ELF-1 (cell line): ENCODE results near the gene LRRTM4.

ENCODE experiments used
- DNase-seq: peaks from one replicate; pipeline ENCODE4 v3.0.0-alpha.2; 2016; ENCODE audit warnings: low read depth, low spot score

Gene LRRTM4

DNA sequence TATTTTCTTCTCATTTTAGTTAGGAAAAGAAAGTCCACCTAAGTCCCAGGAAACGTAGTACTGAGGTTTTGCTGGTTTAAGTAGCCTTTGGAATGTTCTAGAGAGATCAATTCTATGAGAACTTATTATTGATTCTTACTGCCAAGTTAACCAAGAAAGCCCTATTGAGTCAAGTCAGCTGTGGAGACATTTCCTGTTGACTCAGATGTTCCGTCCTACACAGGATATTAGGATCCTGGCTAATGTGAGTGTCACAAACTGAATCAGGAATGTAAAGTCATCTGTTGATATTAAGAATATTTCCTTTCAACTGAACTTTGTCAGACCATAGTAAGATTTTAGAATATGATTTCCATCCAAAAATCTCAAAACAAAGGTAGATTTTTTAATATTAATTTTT, 654.3 kb downstream of the LRRTM4 start:
- no peak for DNase-seq

GRCh38 chr2:76866464-76866863, 655.7 kb downstream of the LRRTM4 start:
- no peak for DNase-seq

DNA sequence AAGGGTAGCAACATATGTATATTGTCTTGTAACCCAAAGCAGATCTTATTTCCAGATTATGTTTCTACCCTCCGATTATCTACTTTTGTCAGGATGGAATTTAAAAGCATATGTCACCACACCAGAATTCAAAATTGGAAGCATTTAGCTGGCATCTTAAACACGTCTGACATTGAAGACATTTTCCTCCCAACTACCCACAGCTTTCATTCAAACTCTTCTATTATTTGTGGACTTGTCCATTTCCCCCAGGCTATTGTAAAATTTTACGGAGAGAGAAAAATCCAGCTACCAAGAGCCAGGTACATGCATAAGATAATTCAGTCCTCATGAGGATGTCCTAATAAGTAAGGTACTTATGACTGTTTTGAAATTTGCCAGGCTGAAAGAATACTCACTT, 659.3 kb downstream of the LRRTM4 start:
- DNase-seq, result no peak

GRCh38 chr2:76861708-76862107, 660.5 kb downstream of the LRRTM4 start:
- no peak for DNase-seq

GRCh38 chr2:76851000-76851399, 671.2 kb downstream of the LRRTM4 start:
- no peak for DNase-seq

- no peak for DNase-seq
These were observed 673.1 kb downstream of the LRRTM4 start for GRCh38 chr2:76849086-76849485.

GRCh38 chr2:76839826-76840225, 682.4 kb downstream of the LRRTM4 start:
- DNase-seq, result no peak

DNA sequence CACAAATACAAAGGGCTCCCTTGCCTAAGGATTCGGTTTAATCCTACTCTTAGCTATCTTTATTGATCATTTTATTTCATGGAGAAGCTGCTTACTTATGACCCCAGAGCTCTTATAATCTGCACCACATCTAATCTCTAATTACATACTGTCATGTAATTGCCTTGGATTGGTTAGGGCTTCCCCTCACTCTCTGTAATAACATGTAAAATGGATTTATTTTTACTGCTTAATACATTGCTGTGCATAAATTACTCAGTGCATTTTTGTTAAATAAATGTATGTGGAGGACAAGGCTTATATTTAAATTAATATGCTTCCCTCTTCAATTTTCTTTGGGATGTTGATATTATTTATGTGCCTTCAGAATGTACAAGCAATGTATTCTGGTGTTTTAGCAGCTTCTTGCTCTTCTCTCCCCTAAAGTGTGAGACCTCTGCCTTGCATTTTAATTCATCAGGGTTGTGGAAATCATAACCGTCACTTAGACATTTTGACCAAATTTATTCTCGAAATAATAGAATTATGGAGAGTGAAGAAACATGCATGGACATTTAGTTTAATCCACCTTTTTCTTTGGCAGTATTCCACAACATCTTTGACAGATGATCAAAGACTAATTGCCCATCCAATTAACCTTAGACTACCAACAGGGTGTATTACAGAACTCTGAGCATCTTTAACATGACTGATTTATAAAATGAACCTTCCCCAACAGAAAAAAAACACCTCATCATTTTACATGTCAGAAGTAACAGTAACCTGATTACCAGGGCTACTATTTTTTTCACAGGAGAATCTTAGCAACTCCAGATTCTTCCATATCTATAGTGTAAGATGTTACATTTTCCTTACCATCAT, 692.6 kb downstream of the LRRTM4 start:
- no peak for DNase-seq

DNA sequence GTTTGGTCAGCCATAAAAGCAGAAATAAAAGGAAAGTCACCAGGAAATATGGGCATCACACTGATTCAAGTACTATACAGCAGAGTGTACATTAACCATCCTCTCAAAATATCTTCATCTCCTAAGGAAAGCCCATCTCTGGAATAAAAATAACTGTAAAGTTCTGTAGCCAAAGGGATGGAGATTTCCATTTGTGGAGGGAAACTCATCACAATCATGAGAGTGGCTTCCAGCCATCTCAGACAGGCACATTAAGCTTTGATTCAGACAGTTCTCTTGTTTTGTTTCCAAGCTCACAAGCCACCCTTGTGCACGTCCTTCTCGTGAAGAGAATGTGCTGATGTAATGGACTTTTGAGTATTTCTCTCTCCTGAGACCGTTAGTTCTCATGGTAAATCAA, 695.5 kb downstream of the LRRTM4 start:
- no peak for DNase-seq

GRCh38 chr2:76825140-76825970, 696.8 kb downstream of the LRRTM4 start:
- no peak for DNase-seq

- DNase-seq, result no peak
These were observed 700.4 kb downstream of the LRRTM4 start for GRCh38 chr2:76821731-76822130.

- no peak for DNase-seq
These were observed 709.1 kb downstream of the LRRTM4 start for GRCh38 chr2:76813084-76813483.

DNA sequence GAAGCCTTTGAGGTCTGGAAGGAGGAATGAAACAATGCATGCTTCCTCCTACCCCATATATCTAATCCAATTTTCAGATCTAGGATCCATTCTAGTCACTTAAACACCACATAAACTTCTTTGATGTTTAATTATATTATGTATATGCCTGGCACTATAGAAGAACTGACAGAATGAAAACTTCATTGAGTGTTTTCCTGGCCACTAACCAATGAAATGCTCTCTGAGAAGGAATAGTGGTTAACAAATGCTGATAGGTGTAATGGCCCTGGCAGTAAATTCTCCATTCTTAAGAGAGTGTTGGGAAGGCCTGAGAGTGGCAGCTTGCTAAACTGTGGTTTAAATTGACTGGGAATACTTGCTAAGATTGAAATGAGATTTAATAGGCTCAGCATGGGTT, 710.0 kb downstream of the LRRTM4 start:
- DNase-seq, result no peak

- DNase-seq, result no peak
These were observed 713.0 kb downstream of the LRRTM4 start for GRCh38 chr2:76809136-76809535.

- no peak for DNase-seq
These were observed 713.4 kb downstream of the LRRTM4 start for GRCh38 chr2:76808732-76809131.

DNA sequence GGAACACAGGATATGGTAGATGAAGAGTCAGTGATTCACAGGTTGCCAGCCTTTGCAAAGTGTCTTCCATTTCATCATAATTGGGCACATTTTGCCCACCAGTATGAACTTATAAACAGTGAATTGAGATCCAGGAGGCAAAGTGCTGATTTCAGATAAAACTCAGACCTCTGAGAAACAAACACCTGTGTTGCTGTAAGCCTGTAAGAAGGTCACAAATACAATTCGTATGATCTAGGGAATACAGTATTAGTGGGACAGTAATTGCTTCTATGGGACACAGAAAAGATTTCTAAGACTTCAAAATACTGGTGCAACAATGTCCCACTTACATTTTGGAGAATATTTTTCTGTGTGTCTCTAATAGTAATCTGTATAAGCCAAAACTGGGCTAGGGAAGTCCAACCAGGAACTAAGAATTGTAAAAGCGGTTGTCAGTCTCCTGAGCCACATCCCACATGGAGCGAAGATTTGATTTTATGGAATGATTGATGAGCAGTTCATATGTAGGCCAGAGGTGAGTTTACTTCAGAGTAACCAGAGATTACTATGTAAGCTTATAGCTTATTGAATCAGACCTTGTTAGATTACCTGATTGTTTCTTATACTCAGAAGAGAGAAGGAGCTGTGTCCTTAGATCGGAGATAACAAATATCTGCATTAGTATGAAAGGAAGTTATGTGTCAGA, 728.4 kb downstream of the LRRTM4 start:
- DNase-seq, result no peak

DNA sequence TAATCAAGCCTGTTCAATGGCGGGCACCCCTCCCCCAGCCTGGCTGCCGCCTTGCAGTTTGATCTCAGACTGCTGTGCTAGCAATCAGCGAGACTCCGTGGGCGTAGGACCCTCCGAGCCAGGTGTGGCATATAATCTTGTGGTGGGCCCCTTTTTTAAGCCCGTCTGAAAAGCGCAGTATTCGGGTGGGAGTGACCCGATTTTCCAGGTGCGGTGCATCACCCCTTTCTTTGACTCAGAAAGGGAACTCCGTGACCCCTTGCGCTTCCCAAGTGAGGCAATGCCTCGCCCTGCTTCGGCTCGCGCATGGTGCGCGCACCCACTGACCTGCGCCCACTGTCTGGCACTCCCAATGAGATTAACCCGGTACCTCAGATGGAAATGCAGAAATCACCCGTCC, 740.9 kb downstream of the LRRTM4 start:
- DNase-seq, result peak; percentile 57

DNA sequence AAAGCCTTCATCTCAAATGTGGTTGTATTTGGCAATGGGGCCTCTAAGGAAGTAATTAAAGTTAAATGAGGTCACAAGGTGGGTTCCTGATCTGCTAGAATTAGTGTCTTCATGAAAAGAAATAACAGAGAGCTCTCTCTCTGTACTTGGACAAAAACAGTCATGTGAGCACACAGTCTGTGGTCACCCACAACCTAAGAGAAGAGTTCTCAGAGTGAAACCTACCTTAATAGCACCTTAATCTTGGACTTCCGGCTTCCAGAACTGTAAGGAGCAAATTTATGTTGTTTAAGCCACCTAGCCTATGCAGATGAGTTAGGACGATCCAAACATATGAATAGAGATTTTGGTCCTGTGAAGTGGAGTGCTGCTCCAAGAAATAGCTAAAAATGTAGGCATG, 758.9 kb downstream of the LRRTM4 start:
- DNase-seq, result no peak

DNA sequence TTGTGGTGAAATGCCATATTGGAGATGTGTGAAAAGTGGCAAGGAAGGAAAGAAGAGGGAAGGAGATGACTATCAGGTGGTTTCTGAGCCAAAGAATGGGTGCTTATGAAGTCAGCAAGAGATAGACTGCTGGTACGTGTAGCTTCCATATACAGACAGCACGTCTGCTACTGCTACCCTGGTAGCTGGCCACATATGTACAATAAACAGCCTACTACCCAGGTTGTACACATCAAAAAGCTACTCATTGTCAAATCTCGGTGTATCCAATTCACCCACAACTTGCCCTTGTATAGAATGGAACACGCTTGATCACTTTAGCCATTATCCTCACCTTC, 761.8 kb downstream of the LRRTM4 start:
- DNase-seq, result no peak

GRCh38 chr2:76759634-76760366, 762.4 kb downstream of the LRRTM4 start:
- no peak for DNase-seq

- DNase-seq, result no peak
These were observed 769.7 kb downstream of the LRRTM4 start for GRCh38 chr2:76752506-76752905.

DNA sequence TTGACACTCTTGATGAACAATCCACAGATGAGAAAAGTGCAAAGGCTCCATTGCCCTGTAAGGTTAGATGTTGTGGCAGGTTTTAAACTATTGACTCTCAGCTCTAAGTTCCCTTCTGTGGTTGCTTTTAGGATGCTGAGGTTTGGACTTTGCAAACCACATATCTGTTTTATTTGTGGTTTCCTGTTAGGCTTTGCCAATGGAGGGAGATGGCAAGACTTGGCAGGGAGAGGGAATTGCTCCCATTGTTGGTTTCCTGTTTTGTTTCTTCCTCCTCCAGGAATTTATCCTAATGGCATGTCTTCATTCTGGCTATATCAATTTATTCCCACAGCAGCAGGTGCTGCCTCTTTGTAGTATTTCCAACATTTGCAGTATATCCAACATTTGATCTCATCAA, 772.3 kb downstream of the LRRTM4 start:
- DNase-seq, result no peak
